Transverse colon (tissue), 3 donors: Measurements from ENCODE around the gene HYAL2.

ENCODE experiments used
- EP300 ChIP-seq: sonication (generic); formaldehyde crosslinking; IDR thresholded peaks from one replicate; pipeline ENCODE4 v1.6.1; 2017; ENCODE audit warnings: antibody characterized with exemption, low read depth
- POLR2A ChIP-seq: fragments of 450-650 bp; IDR thresholded peaks from one replicate; pipeline ENCODE4 v1.6.1; 2016; ENCODE audit warnings: antibody characterized with exemption, mild to moderate bottlenecking, moderate library complexity
- TF ChIP-seq, protein P1 (sequence below), 5 experiments: fragments of 200-600 bp in 3 of 5; fragments of 450-650 bp in 2 of 5; sonication (generic) in 3 of 5; IDR thresholded peaks; 1 replicate in 2 of 5; 2 replicates in 3 of 5; pipeline ENCODE4 v1.5.1; 2016 to 2017; ENCODE audit warnings: antibody characterized with exemption in 5 of 5, inconsistent platforms in 3 of 5, mild to moderate bottlenecking in 2 of 5, moderate library complexity in 1 of 5

DNA sequence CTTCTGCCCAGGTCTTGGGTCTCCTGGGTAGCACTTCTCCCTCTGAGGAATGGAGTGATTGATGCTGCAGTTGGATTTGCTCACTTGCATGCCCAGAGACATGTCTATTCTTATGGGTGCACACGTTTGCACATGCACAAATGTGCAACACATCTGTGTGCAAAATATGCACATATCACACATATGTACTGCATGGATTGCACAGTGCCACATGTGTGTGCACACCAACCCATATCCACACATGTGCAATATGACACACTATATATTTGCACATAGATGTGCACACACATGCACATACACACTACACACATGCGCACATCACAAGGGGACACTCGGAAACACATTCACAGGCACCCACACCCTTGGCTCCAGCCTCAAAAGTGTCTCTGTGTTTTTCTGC lies 54.3 kb downstream of the HYAL2 start:
- no peak for TF ChIP-seq POLR2A
- no peak for TF ChIP-seq EP300
- TF ChIP-seq, protein P1, sequence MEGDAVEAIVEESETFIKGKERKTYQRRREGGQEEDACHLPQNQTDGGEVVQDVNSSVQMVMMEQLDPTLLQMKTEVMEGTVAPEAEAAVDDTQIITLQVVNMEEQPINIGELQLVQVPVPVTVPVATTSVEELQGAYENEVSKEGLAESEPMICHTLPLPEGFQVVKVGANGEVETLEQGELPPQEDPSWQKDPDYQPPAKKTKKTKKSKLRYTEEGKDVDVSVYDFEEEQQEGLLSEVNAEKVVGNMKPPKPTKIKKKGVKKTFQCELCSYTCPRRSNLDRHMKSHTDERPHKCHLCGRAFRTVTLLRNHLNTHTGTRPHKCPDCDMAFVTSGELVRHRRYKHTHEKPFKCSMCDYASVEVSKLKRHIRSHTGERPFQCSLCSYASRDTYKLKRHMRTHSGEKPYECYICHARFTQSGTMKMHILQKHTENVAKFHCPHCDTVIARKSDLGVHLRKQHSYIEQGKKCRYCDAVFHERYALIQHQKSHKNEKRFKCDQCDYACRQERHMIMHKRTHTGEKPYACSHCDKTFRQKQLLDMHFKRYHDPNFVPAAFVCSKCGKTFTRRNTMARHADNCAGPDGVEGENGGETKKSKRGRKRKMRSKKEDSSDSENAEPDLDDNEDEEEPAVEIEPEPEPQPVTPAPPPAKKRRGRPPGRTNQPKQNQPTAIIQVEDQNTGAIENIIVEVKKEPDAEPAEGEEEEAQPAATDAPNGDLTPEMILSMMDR (IDR thresholded peaks at IDR 0.05), result no peak
